Hippocampal formation (tissue), 2 donors: ENCODE results near the gene EPDR1.

Source experiments
- DNase-seq, 2 donors: peaks; one replicate each; lab custom pipeline; 2025; lab: John Stamatoyannopoulos, UW

The EPDR1 gene

DNA sequence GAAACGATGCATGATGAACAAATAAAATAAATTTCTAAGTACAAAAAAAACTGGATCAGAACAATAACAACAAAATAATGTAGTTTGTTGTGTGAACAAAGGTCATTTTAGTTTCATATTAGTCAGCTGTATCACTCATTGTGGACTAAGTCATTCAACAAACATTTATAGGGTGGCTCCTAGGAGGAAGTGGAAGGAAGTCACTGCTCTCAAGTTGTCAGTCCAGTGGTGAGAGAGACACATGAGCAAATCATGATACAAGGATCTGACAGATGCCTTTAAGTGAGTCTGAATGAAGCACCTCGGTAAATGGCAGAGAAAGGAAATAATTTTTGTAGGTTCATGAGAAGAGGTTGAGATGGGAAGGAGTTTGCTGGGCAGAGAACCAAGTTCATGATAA is 56.8 kb downstream of the EPDR1 start:
- no peak for DNase-seq

GRCh38 chr7:37981664-37982063 is 61.2 kb downstream of the EPDR1 start:
- DNase-seq, result no peak

GRCh38 chr7:37982423-37982822 is 62.0 kb downstream of the EPDR1 start:
- DNase-seq, result no peak

- DNase-seq, result no peak
Observed at GRCh38 chr7:37984750-37985390, 64.4 kb downstream of the EPDR1 start.

GRCh38 chr7:37986908-37987330 is 66.5 kb downstream of the EPDR1 start:
- no peak for DNase-seq

DNA sequence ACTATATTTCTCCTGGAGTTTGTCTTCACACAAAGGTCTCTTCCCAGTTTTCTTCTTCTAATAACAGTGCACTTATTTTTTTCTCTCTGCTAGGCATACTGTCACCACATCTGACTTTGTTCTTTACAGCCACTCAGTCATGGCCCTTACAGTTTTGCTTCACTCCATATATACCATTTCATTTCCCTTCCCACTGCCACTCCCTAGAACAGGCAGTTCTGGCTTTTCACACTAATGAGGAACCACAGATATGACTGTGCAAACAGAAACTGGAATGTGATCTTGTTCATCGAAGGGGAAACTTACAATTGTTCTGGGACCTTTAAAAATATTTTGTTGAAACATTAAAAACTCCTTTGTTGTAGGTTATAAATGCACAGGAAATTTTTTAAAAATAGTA is 67.3 kb downstream of the EPDR1 start:
- no peak for DNase-seq

DNA sequence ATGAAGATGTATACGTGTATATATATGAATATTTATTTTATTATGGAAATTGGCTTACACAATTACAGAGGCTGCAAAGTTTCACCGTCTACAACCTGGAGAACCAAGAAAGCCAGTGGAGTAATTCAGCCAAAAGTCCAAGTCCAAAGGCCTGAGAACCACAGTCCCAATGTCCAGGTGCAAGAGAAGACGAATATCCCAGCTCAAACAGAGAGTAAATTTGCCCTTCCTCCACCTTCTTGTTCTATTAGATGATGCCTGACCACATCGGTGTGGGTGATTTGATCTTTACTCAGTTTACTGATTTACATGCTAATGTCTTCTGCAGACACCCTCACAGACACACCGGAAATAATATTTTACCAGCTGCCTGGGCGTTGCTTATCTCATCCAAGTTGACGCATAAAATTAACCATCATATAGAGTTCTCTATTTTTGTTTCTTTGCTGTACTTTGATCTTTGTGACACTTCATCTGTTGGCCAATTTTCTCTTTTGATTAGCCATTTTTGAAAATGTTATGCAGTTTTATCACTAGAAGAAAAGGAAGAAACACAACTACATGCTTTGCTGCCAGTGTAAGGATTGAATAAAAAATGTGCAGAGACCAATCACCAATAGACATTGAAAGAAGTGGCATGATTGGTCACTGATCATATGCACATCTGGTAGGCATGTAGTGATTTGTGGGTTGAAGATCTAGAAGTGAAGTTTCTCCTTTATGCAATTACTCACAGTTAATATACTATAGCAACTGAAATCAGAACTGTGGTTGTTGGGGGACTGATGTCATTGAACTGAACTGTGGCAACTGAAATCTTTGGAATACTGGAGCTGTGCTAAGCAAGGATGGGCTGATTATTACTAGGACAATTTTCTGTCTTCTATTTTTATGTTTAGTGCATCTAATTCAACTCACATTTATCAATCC is 68.5 kb downstream of the EPDR1 start:
- DNase-seq, result no peak

- DNase-seq, result no peak
Observed at GRCh38 chr7:37990337-37990736, 69.9 kb downstream of the EPDR1 start.

GRCh38 chr7:37993060-37993501 is 72.6 kb downstream of the EPDR1 start:
- no peak for DNase-seq

DNA sequence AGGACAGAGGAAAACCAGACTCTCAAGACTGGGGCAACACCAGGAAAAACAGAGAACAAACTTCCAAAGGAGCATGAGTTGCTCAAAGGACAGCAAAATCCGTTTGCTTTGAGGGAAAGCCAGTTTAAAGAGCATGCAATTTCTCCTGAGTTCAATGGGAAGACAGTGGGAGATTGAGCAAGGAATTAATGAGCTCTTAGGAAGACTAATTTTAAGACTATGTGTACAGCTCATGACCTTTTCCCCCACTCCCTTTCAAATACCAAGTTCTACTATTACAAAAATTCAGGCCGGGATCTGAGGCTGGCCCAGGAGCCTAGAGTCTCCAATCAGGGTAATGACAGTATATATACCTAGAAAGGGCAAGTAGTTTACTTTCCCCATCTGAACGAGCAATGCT is 79.2 kb downstream of the EPDR1 start:
- DNase-seq, result no peak

DNA sequence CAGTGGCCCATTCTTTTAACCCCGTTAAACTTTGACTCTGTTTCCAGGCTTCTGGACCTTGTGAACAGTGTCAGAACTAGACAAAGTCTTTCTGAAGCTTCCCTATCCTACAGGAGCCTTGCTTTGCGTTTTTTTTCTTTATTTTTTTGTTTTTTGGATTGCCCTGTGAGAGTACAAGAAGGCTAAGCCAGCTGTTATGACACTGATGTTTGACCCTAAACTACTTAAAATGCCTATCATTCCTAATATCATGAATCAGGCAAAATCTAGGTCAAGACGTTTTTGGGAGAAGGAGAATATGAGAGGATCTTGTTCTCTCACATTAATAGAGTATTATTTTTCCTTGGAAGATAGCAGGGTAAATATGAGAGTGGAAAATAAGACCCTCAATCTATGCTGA is 79.8 kb downstream of the EPDR1 start:
- DNase-seq, result no peak
